Glomerular visceral epithelial cell (primary cell): ENCODE data around the gene OR7G3.

Experiments used
- DNase-seq: peaks from one replicate; pipeline ENCODE4 v3.0.0-alpha.2; 2016; ENCODE audit errors: extremely low spot score

The OR7G3 gene

DNA sequence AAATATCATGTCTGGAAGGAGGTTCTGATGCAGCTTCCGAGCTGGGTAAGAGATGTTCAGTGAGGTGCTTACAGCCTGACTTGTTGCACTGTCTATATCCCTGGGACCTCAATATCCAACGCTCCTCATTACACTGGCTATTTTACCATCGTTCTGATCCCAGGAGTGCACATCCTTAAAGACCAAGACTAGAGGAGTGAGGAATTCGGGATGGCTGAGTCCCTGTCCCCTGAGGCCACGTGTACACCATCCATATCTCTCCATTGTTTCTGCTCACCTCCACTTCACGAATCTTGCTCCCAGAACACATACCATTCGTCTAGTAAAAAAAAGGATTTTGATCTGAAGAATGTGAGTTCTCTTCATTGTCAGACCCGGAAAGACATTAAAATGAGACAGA, 19.4 kb downstream of the OR7G3 start, which contains the start of gene OR7G2:
Gene OR7G2 (minus strand): TSS at position 101 of the 400 bp plus-strand sequence. CDS start 4,232 bp downstream, outside the sequence.
- no peak for DNase-seq

GRCh38 chr19:9086761-9087160, 40.0 kb downstream of the OR7G3 start, which contains the start of gene OR1M1:
TSS of gene OR1M1 (plus strand) at chr19:9087061. CDS start at chr19:9093245, 6,184 bp downstream.
- DNase-seq: no peak

- DNase-seq: no peak
Observed at GRCh38 chr19:9078651-9079050, 48.1 kb downstream of the OR7G3 start.

DNA sequence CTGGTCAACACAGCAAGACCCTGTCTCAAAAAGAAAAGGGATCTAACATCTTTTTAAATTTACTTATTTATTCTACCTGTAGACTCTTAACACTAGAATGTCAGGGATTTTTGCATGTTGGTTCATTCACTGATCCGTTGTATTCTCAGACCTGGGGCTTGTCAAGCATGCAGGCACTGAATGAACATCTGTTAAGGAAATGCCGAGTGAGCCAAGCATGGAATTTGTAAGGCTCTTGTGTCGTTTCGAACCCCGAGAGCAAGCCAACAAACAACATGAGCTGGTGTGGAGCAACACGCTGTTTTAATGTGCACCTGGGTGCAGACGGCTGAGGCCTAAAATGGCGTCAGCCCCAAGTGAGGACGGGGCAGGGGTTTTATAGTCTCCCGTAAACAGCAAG, 49.8 kb downstream of the OR7G3 start:
- no peak for DNase-seq
